ENCODE measurements around the gene OCSTAMP.

Gene OCSTAMP

DNA sequence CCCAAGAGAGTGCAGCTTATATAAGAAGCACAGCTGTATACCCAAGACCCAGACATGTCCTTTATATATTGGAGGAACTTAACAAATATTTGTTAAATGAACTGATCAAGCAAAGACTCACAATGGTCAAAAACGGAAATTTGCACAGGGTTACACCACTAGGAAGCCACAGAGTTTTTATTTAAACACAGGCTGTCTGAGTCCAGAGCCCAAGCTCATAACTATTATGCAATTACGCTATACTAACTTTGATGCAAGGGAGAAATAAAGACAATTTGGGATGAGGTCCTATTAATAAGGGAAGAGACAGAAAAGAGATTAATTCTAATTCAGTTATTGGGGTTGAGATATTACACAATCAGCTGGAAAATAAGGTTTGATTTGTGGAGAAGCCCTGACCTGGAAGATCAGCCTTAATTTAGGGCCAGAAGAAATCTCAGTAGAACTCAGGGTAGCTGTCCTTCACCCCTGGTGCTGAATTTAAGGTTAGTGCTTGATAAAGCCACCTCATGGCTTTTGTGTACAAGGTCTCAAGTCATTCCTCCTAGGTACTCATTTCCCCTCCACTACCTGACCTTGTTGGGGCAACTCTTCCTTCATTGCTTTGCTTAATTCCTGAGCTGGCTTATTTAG, 26.6 kb downstream of the OCSTAMP start:
- no peaks in the 10 kb centered on the region for H3K27me3 ChIP-seq (ENCODE audit: low read depth, low read length)
- no peaks in the 10 kb centered on the region for H3K4me1 ChIP-seq (ENCODE audit: control insufficient read depth in 1 of 2, insufficient read depth in 2 of 2, low read length in 2 of 2)
- H3K36me3 ChIP-seq (ENCODE audit: control insufficient read depth in 1 of 2, insufficient read depth in 2 of 2, low read length in 2 of 2): no peaks in the 10 kb centered on the region
- no peak overlapping the region for H3K4me3 ChIP-seq (ENCODE audit: low read depth in 1 of 2, low read length in 2 of 2)
- no peaks in the 10 kb centered on the region for H3K9me3 ChIP-seq (ENCODE audit: control insufficient read depth in 1 of 2, low read length in 2 of 2)
- H3K27ac ChIP-seq (ENCODE audit: low read length): no peak overlapping the region

DNA sequence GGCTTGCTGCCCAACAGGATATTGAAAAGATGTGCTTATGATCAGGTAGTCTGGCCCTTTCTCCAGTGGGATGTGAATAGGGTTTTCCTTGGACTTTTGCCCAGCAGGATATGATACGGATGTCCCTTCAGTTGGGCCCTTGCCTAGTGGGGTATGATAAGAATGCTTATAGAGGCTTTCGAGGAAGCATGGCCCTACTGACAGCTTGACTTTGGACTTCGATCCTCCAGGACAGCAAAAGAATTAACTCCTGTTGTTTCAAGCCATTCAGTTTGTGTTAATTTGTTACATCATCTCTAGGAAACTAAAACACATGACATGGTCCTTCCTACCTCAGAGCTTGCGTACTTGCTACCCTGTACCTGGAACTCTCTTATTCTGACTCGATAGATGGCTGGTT, 27.3 kb downstream of the OCSTAMP start:
- H3K4me3 ChIP-seq (ENCODE audit: low read depth in 1 of 2, low read length in 2 of 2): no peak overlapping the region
- no peaks in the 10 kb centered on the region for H3K36me3 ChIP-seq (ENCODE audit: control insufficient read depth in 1 of 2, insufficient read depth in 2 of 2, low read length in 2 of 2)
- no peak overlapping the region for H3K27ac ChIP-seq (ENCODE audit: low read length)
- no peaks in the 10 kb centered on the region for H3K4me1 ChIP-seq (ENCODE audit: control insufficient read depth in 1 of 2, insufficient read depth in 2 of 2, low read length in 2 of 2)
- no peaks in the 10 kb centered on the region for H3K9me3 ChIP-seq (ENCODE audit: control insufficient read depth in 1 of 2, low read length in 2 of 2)
- no peaks in the 10 kb centered on the region for H3K27me3 ChIP-seq (ENCODE audit: low read depth, low read length)

DNA sequence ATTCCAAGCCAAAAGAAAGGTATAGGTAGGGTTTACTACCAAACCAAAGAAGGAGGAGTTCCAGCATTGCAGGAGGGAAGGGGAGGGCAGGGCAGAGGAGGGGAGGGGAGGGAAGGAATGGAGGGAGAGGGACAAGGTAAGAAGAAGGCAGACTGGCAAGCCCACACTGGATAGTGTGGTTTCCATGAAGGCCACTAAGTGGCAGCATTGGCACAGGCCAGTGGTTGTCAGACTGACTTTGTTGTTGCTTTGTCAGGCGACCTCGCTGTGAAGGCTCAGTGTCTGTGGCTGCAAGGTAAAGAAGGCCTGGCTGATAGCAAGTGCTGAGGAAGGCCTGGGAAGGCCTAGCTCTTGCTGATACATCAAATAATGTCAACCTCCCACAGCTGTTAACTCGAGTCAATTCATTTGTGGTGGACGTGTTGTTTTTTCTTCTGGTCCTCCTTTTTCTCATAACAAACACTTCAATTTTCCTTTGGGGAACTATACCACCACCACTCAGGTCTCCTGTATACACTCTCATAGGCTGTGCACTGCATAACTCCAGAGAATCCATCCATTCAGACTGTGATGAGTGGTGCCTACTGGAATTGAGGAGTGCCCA, 29.4 kb downstream of the OCSTAMP start:
- H3K36me3 ChIP-seq (ENCODE audit: control insufficient read depth in 1 of 2, insufficient read depth in 2 of 2, low read length in 2 of 2): no peaks in the 10 kb centered on the region
- H3K4me3 ChIP-seq (ENCODE audit: low read depth in 1 of 2, low read length in 2 of 2): no peak overlapping the region
- H3K27ac ChIP-seq (ENCODE audit: low read length): no peak overlapping the region
- no peaks in the 10 kb centered on the region for H3K9me3 ChIP-seq (ENCODE audit: control insufficient read depth in 1 of 2, low read length in 2 of 2)
- no peaks in the 10 kb centered on the region for H3K27me3 ChIP-seq (ENCODE audit: low read depth, low read length)
- no peaks in the 10 kb centered on the region for H3K4me1 ChIP-seq (ENCODE audit: control insufficient read depth in 1 of 2, insufficient read depth in 2 of 2, low read length in 2 of 2)

DNA sequence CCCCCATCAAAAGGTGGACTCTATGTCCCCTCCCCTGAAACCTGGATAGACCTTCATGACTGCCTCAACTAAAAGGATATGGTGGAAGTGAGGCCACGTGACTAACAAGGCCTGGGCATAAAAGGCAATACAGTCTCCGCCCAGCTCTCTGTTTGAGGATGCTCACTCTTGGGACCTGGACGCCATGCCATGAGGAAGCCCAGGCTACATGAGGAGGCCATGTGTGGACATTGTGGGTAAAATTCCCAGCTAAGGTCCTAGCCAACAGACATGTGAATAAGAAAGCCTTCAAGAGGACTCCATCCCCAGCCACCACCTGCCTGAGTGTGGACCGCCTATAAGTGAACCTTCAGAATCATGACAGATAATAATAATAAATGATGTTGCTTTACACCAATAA, 29.9 kb downstream of the OCSTAMP start:
- no peak overlapping the region for H3K4me3 ChIP-seq (ENCODE audit: low read depth in 1 of 2, low read length in 2 of 2)
- no peaks in the 10 kb centered on the region for H3K27me3 ChIP-seq (ENCODE audit: low read depth, low read length)
- no peaks in the 10 kb centered on the region for H3K36me3 ChIP-seq (ENCODE audit: control insufficient read depth in 1 of 2, insufficient read depth in 2 of 2, low read length in 2 of 2)
- no peak overlapping the region for H3K27ac ChIP-seq (ENCODE audit: low read length)
- no peaks in the 10 kb centered on the region for H3K4me1 ChIP-seq (ENCODE audit: control insufficient read depth in 1 of 2, insufficient read depth in 2 of 2, low read length in 2 of 2)
- H3K9me3 ChIP-seq (ENCODE audit: control insufficient read depth in 1 of 2, low read length in 2 of 2): no peaks in the 10 kb centered on the region

DNA sequence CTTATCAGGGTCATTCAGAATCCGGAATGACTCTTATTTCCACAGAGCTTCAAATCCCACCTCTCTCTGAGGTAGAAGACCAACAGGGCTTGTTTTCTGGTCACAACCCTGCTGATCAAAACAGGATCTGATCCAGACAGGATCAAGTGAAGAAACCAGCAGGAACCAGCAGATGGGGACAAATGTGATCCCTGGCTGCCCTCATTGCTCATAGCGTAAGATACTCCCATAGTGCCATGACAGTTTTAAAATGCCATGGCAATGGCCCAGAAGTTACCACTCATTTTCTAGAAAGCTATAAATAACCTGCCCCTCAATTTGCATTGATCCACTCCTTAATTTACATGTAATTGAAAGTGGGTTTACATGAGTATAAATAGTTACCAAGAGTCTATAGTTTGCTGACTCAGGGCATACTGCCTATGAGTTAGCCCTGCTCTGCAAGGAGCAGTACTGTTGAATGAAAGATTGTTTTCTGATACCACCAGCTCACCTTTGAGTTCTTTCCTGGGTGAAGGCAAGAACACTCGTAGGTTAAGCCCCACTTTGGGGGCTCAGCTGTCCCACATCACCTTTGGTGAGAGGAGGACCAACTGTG, 30.9 kb downstream of the OCSTAMP start:
- Histone ChIP-seq H3K4me3 (ENCODE audit: low read depth in 1 of 2, low read length in 2 of 2) (no peak overlapping the region), H3K27ac (ENCODE audit: low read length) (no peak overlapping the region), H3K27me3 (ENCODE audit: low read depth, low read length) (no peaks in the 10 kb centered on the region), H3K9me3 (ENCODE audit: control insufficient read depth in 1 of 2, low read length in 2 of 2) (no peaks in the 10 kb centered on the region), H3K36me3 (ENCODE audit: control insufficient read depth in 1 of 2, insufficient read depth in 2 of 2, low read length in 2 of 2) (no peaks in the 10 kb centered on the region), H3K4me1 (ENCODE audit: control insufficient read depth in 1 of 2, insufficient read depth in 2 of 2, low read length in 2 of 2) (no peaks in the 10 kb centered on the region)

DNA sequence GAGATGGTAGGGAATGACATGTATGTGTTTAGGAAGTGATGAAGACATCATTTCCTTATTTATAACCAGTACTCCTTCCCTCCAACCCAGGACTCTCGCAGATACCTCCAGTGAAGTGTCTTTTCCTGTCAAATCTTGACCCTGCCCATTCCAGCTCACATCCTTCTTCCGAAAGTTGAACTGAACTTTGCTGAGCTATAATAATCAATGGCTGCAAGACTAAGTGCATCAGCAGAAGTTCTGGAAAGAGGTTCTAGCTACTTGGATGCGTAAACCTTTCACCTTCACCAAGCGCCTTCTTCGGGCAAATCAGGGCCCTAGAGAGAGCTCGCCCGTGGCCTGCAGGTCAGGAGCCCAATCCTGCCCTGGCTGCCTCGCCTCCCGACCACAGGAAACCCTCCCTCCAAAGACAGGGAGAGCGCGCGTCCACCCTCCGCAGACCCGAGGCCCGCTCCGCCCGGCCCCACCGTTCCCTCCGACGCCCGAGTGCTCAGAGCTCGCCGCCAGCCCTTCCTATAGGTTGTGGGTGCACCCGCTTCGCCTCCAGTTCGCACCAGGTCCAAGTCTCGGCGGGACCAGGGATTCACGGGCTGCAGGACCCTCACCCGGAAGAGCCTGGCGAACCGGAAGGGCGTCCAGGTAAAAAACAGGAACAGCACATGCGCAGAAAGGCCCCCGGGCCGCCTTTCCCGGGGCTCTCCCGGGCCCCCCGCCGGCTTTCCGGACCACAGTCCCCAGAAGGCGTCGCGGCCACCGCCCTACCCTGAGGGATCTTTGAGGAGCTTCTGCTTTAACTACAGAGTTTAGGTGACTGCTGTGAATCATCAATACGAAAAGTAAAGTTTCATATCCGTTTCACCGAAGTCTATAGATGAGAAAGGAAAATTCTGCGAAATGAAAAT, 37.3 kb downstream of the OCSTAMP start, which contains the start of gene ZNF334:
Gene ZNF334, minus strand, starts transcription at position 617 of the 902 bp plus-strand sequence. CDS start 1,457 bp downstream, outside the sequence.
- Histone ChIP-seq H3K4me1 (ENCODE audit: control insufficient read depth in 1 of 2, insufficient read depth in 2 of 2, low read length in 2 of 2) (peaks cover 0 to 10% of the 10 kb centered on the region in 2 donors), H3K4me3 (ENCODE audit: low read depth in 1 of 2, low read length in 2 of 2) (peak within 1 kb of the TSS; percentile 82 to 86), H3K27me3 (ENCODE audit: low read depth, low read length) (no peaks in the 10 kb centered on the region), H3K27ac (ENCODE audit: low read length) (no peak within 1 kb of the TSS), H3K36me3 (ENCODE audit: control insufficient read depth in 1 of 2, insufficient read depth in 2 of 2, low read length in 2 of 2) (no peaks in the 10 kb centered on the region), H3K9me3 (ENCODE audit: control insufficient read depth in 1 of 2, low read length in 2 of 2) (no peaks in the 10 kb centered on the region)

DNA sequence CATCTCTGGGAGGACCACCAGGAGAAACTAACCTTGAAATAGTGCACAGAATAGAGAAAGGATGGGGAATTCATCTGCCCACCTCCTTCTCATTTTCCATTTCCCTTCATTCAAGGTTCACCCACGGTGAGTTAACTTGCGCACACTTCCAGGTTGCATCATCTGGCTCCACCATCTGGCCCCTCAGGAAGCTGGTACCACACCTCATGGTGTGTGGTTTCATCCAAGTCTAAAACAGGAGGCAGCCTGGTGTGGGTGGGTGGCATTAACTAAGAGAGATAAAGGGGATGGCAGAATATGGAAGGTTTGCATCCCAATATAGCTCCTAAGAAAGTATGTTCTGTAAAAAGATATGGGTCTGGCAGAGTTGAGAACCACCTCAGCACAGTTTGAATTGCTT, 40.9 kb downstream of the OCSTAMP start:
- no peak overlapping the region for H3K27ac ChIP-seq (ENCODE audit: low read length)
- H3K27me3 ChIP-seq (ENCODE audit: low read depth, low read length): no peaks in the 10 kb centered on the region
- no peaks in the 10 kb centered on the region for H3K9me3 ChIP-seq (ENCODE audit: control insufficient read depth in 1 of 2, low read length in 2 of 2)
- peaks cover 0 to 10% of the 10 kb centered on the region in 2 donors for H3K4me1 ChIP-seq (ENCODE audit: control insufficient read depth in 1 of 2, insufficient read depth in 2 of 2, low read length in 2 of 2)
- no peak overlapping the region for H3K4me3 ChIP-seq (ENCODE audit: low read depth in 1 of 2, low read length in 2 of 2)
- H3K36me3 ChIP-seq (ENCODE audit: control insufficient read depth in 1 of 2, insufficient read depth in 2 of 2, low read length in 2 of 2): no peaks in the 10 kb centered on the region

DNA sequence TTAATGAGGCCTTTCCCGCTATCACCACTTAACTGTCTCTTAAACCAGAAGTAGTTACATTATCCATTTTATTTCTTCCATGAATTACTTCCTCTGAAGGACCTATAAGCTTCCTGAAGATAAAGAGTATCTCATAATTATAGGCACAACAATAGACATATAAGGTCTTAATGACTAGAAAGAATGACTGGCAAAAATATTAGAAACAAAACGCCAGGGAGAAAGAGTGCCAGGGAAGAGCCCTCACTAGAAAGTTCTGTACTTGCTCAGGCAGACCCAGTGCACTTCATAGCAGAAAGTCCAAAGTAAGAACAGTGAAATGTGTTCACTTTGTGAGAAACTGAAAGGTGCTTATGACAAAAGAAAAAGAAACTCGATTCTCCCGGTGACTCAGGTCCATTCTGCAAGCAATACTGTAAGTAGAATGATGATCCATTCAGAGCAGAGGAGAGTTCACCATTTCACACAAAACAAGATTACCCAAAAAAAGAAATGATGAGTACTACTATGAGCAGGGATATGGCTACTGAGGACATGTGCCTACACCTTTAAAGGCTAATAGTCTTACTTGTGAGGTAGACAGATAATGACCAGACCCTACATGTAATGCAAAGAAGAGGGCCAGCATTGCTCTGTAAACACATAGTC, 42.6 kb downstream of the OCSTAMP start:
- Histone ChIP-seq H3K4me1 (ENCODE audit: control insufficient read depth in 1 of 2, insufficient read depth in 2 of 2, low read length in 2 of 2) (peaks cover 0 to 7% of the 10 kb centered on the region in 2 donors), H3K27me3 (ENCODE audit: low read depth, low read length) (no peaks in the 10 kb centered on the region), H3K9me3 (ENCODE audit: control insufficient read depth in 1 of 2, low read length in 2 of 2) (peaks cover under 1 to 5% of the 10 kb centered on the region in 2 donors), H3K27ac (ENCODE audit: low read length) (no peak overlapping the region), H3K4me3 (ENCODE audit: low read depth in 1 of 2, low read length in 2 of 2) (no peak overlapping the region), H3K36me3 (ENCODE audit: control insufficient read depth in 1 of 2, insufficient read depth in 2 of 2, low read length in 2 of 2) (no peaks in the 10 kb centered on the region)

DNA sequence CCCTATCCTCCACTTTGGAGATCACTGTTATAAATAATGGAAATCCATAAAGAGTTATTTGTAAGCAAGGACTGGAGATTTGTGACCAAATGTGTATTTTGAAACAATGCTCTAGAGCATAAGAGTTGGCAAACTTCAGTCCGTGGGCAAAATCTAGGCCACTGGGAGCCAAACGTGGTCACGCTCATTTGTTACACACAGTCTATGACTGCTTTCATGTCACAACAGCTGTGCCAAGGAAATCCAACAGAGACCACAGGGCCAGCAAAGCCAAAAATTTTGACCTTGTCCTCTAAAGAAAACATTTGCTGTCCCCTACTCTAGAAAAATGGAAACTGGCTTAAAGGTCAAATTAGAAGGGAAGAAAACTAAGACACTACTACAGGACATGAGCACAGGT, 44.9 kb downstream of the OCSTAMP start:
- Histone ChIP-seq H3K27ac (ENCODE audit: low read length) (no peak overlapping the region), H3K36me3 (ENCODE audit: control insufficient read depth in 1 of 2, insufficient read depth in 2 of 2, low read length in 2 of 2) (peaks cover 0 to 5% of the 10 kb centered on the region in 2 donors), H3K4me3 (ENCODE audit: low read depth in 1 of 2, low read length in 2 of 2) (no peak overlapping the region), H3K27me3 (ENCODE audit: low read depth, low read length) (no peaks in the 10 kb centered on the region), H3K9me3 (ENCODE audit: control insufficient read depth in 1 of 2, low read length in 2 of 2) (peaks cover 24 to 28% of the 10 kb centered on the region in 2 donors), H3K4me1 (ENCODE audit: control insufficient read depth in 1 of 2, insufficient read depth in 2 of 2, low read length in 2 of 2) (no peaks in the 10 kb centered on the region)

DNA sequence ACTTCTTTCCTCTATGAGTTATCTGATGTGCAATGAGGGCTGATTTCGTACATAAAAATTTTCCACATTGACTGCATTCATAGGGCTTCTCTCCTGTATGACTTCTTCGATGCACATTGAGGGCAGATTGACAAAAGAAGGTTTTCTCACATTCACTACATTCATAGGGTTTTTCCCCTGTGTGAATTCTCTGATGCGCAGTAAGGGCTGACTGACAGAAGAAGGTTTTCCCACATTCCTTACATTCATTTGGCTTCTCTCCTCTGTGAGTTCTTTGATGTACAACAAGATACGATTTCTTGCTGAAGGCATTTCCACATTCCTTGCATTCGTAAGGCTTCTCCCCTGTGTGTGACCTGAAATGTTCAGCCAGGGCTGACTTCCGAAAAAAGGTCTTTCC, 48.5 kb downstream of the OCSTAMP start:
- Histone ChIP-seq H3K36me3 (ENCODE audit: control insufficient read depth in 1 of 2, insufficient read depth in 2 of 2, low read length in 2 of 2) (peaks cover 0 to 5% of the 10 kb centered on the region in 2 donors), H3K27ac (ENCODE audit: low read length) (no peak overlapping the region), H3K27me3 (ENCODE audit: low read depth, low read length) (no peaks in the 10 kb centered on the region), H3K9me3 (ENCODE audit: control insufficient read depth in 1 of 2, low read length in 2 of 2) (peaks cover 35 to 37% of the 10 kb centered on the region in 2 donors), H3K4me3 (ENCODE audit: low read depth in 1 of 2, low read length in 2 of 2) (peak overlapping the region in 1 of 2 donors; percentile 36), H3K4me1 (ENCODE audit: control insufficient read depth in 1 of 2, insufficient read depth in 2 of 2, low read length in 2 of 2) (no peaks in the 10 kb centered on the region)

Data from muscle layer of duodenum (tissue), 2 donors.